DOHH2 (cell line): ENCODE results near the gene C9orf152.

Experiments used
- CTCF ChIP-seq: fragments of 200-600 bp; sonication (generic); IDR thresholded peaks from one replicate; pipeline ENCODE4 v1.5.1; 2014; ENCODE audit warnings: antibody characterized with exemption, mild to moderate bottlenecking, low read depth, low read length; ENCODE audit not compliant: poor library complexity, severe bottlenecking
- EZH2phosphoT487 ChIP-seq: fragments of 200-600 bp; sonication (generic); IDR thresholded peaks from 2 replicates; pipeline ENCODE4 v1.6.1; 2017; ENCODE audit warnings: borderline replicate concordance, mild to moderate bottlenecking, antibody characterized with exemption, low read length, moderate library complexity, mixed read lengths

GRCh38 chr9:110206389-110206788, 1.6 kb downstream of the C9orf152 start:
- TF ChIP-seq CTCF: no peak
- no peak for TF ChIP-seq EZH2phosphoT487
